WTC11 (cell line): ENCODE data around the gene AGPAT3. TPM values are rescaled to one million over a fixed set of nuclear protein-coding genes. Genes with fewer than 3 reads are reported as not detected.

Source experiments
- ATAC-seq: fragments of 200-7000 bp; cut with Tn5 transposase; 2 replicates; pipeline ENCODE4 v1.10.0; 2021; ENCODE audit warnings: mild to moderate bottlenecking, moderate library complexity
- CTCF ChIA-PET: fragments of 300-600 bp; sonication (Branson Sonifier 250); formaldehyde crosslinking; loops from one replicate; lab custom pipeline; 2021; ENCODE audit warnings: antibody characterized with exemption; lab: Charles Lee
- POLR2A ChIA-PET: fragments of 350-600 bp; sonication (Branson Sonifier 250); formaldehyde crosslinking; loops from one replicate; lab custom pipeline; 2021; ENCODE audit warnings: antibody characterized with exemption; lab: Charles Lee
- DNase-seq: peaks from one replicate; pipeline ENCODE4 v3.0.0; 2021; ENCODE audit warnings: low spot score
- H3K27ac Mint-ChIP-seq: 2 replicates; pipeline ENCODE4 v1.8.0; 2021; ENCODE audit warnings: mixed read lengths
- H3K27me3 Mint-ChIP-seq: 2 replicates; pipeline ENCODE4 v1.8.0; 2021; ENCODE audit warnings: low read depth, mild to moderate bottlenecking, moderate library complexity, mixed read lengths
- H3K36me3 Mint-ChIP-seq: 2 replicates; pipeline ENCODE4 v1.8.0; 2021; ENCODE audit warnings: mixed read lengths
- H3K4me1 Mint-ChIP-seq: 2 replicates; pipeline ENCODE4 v1.8.0; 2022; ENCODE audit warnings: mixed read lengths
- H3K4me3 Mint-ChIP-seq: 2 replicates; pipeline ENCODE4 v1.8.0; 2021; ENCODE audit warnings: mild to moderate bottlenecking, moderate library complexity, mixed read lengths
- H3K9me3 Mint-ChIP-seq: 2 replicates; pipeline ENCODE4 v1.8.0; 2021; ENCODE audit warnings: mixed read lengths
- CREB1 ChIP-seq: sonication (generic); formaldehyde crosslinking; IDR thresholded peaks from 2 replicates; pipeline ENCODE4 v1.8.0; 2023; ENCODE audit warnings: mild to moderate bottlenecking, missing genetic modification reagents
- CTCF ChIP-seq: fragments of 200-600 bp; IDR thresholded peaks from 2 replicates; pipeline ENCODE4 v1.8.0; 2022; ENCODE audit warnings: antibody characterized with exemption
- ERG ChIP-seq: fragments of 250-450 bp; sonication (Bioruptor Pico); IDR thresholded peaks from 2 replicates; pipeline ENCODE4 v1.8.0; 2021; ENCODE audit warnings: mild to moderate bottlenecking
- ETV6 ChIP-seq: sonication (generic); formaldehyde crosslinking; IDR thresholded peaks from 2 replicates; pipeline ENCODE4 v1.8.1; 2022; ENCODE audit warnings: mild to moderate bottlenecking, missing genetic modification reagents
- GABPB1 ChIP-seq: sonication (generic); formaldehyde crosslinking; IDR thresholded peaks from 2 replicates; pipeline ENCODE4 v1.8.1; 2023; ENCODE audit warnings: mild to moderate bottlenecking, missing genetic modification reagents
- IRF1 ChIP-seq: sonication (generic); formaldehyde crosslinking; IDR thresholded peaks from 2 replicates; pipeline ENCODE4 v1.8.0; 2023; ENCODE audit warnings: missing genetic modification reagents
- IRF2 ChIP-seq: sonication (generic); formaldehyde crosslinking; IDR thresholded peaks from 2 replicates; pipeline ENCODE4 v1.8.0; 2022; ENCODE audit warnings: low read depth, missing genetic modification reagents, borderline replicate concordance
- NFATC4 ChIP-seq: fragments of 250-450 bp; sonication (Bioruptor Pico); IDR thresholded peaks from 2 replicates; pipeline ENCODE4 v1.9.0; 2021; ENCODE audit warnings: mild to moderate bottlenecking
- NFYB ChIP-seq: sonication (generic); formaldehyde crosslinking; conservative IDR thresholded peaks from 2 replicates; pipeline ENCODE4 v1.8.0; 2022; ENCODE audit warnings: low read depth, missing genetic modification reagents
- NR2C2 ChIP-seq: sonication (generic); formaldehyde crosslinking; IDR thresholded peaks from 2 replicates; pipeline ENCODE4 v1.8.0; 2022; ENCODE audit warnings: mild to moderate bottlenecking, missing genetic modification reagents
- PRRX2 ChIP-seq: fragments of 250-450 bp; sonication (Bioruptor Pico); IDR thresholded peaks from 2 replicates; pipeline ENCODE4 v1.8.0; 2021; ENCODE audit warnings: mild to moderate bottlenecking
- RELA ChIP-seq: sonication (generic); formaldehyde crosslinking; IDR thresholded peaks from 2 replicates; pipeline ENCODE4 v1.8.1; 2022; ENCODE audit warnings: missing genetic modification reagents, mild to moderate bottlenecking, borderline replicate concordance
- SP1 ChIP-seq: sonication (generic); formaldehyde crosslinking; conservative IDR thresholded peaks from 2 replicates; pipeline ENCODE4 v1.8.1; 2022; ENCODE audit warnings: missing genetic modification reagents
- TCF7 ChIP-seq: sonication (generic); formaldehyde crosslinking; IDR thresholded peaks from 2 replicates; pipeline ENCODE4 v1.8.0; 2022; ENCODE audit warnings: mild to moderate bottlenecking, low read depth, missing genetic modification reagents, moderate library complexity
- TEAD1 ChIP-seq: sonication (generic); formaldehyde crosslinking; IDR thresholded peaks from 2 replicates; pipeline ENCODE4 v1.8.0; 2022; ENCODE audit warnings: mild to moderate bottlenecking, missing genetic modification reagents
- TP53 ChIP-seq: sonication (generic); formaldehyde crosslinking; IDR thresholded peaks from 2 replicates; pipeline ENCODE4 v1.8.1; 2023; ENCODE audit warnings: mild to moderate bottlenecking, missing genetic modification reagents
- ZNF219 ChIP-seq: sonication (generic); formaldehyde crosslinking; IDR thresholded peaks from 2 replicates; pipeline ENCODE4 v1.8.0; 2023; ENCODE audit warnings: missing genetic modification reagents, mild to moderate bottlenecking, borderline replicate concordance
- ZNF281 ChIP-seq: sonication (generic); formaldehyde crosslinking; IDR thresholded peaks from 2 replicates; pipeline ENCODE4 v1.8.0; 2023; ENCODE audit warnings: mild to moderate bottlenecking, missing genetic modification reagents
- ZNF317 ChIP-seq: sonication (generic); formaldehyde crosslinking; IDR thresholded peaks from 2 replicates; pipeline ENCODE4 v1.8.1; 2023; ENCODE audit warnings: low read depth, mild to moderate bottlenecking, moderate library complexity, missing genetic modification reagents, borderline replicate concordance
- ZNF671 ChIP-seq: fragments of 250-450 bp; sonication (Bioruptor Pico); IDR thresholded peaks from 2 replicates; pipeline ENCODE4 v1.8.0; 2021; ENCODE audit warnings: mild to moderate bottlenecking
- total RNA-seq: library from RNA; stranded (reverse); gene quantifications from 3 replicates; pipeline ENCODE4 v1.2.3, GENCODE V29; 2021
- TF ChIP-seq, protein P1 (sequence below): sonication (generic); formaldehyde crosslinking; IDR thresholded peaks from 2 replicates; pipeline ENCODE4 v1.8.0; 2022; ENCODE audit warnings: missing genetic modification reagents
- TF ChIP-seq, protein P2 (sequence below): sonication (generic); formaldehyde crosslinking; IDR thresholded peaks from 2 replicates; pipeline ENCODE4 v1.8.1; 2022; ENCODE audit warnings: missing genetic modification reagents, borderline replicate concordance

The AGPAT3 gene
- total RNA-seq, 1 experiment from 2014 or later = 5.6 TPM

GRCh38 chr21:43927591-43928221, 62.7 kb downstream of the AGPAT3 start:
- ChIA-PET CTCF (interaction anchor here (0.5 to 2.0 kb wide), 4 partner anchors 11 to 107 kb away, joined by 3 to 10 read pairs (median 5); no protein-coding TSS in a partner anchor), POLR2A (no interaction called here)
- Mint-ChIP-seq H3K27me3 (no peaks in the 10 kb centered on the region), H3K27ac (no peak overlapping the region), H3K4me3 (no peak overlapping the region), H3K9me3 (no peaks in the 10 kb centered on the region), H3K4me1 (peaks cover 7% of the 10 kb centered on the region; the same call in 1 of the 2 replicates), H3K36me3 (no peaks in the 10 kb centered on the region)
- TF ChIP-seq IRF2 (CRISPR knock-in tag) (no peak), TCF7 (CRISPR knock-in tag) (no peak), GABPB1 (CRISPR knock-in tag) (no peak)
- TF ChIP-seq, protein P1, sequence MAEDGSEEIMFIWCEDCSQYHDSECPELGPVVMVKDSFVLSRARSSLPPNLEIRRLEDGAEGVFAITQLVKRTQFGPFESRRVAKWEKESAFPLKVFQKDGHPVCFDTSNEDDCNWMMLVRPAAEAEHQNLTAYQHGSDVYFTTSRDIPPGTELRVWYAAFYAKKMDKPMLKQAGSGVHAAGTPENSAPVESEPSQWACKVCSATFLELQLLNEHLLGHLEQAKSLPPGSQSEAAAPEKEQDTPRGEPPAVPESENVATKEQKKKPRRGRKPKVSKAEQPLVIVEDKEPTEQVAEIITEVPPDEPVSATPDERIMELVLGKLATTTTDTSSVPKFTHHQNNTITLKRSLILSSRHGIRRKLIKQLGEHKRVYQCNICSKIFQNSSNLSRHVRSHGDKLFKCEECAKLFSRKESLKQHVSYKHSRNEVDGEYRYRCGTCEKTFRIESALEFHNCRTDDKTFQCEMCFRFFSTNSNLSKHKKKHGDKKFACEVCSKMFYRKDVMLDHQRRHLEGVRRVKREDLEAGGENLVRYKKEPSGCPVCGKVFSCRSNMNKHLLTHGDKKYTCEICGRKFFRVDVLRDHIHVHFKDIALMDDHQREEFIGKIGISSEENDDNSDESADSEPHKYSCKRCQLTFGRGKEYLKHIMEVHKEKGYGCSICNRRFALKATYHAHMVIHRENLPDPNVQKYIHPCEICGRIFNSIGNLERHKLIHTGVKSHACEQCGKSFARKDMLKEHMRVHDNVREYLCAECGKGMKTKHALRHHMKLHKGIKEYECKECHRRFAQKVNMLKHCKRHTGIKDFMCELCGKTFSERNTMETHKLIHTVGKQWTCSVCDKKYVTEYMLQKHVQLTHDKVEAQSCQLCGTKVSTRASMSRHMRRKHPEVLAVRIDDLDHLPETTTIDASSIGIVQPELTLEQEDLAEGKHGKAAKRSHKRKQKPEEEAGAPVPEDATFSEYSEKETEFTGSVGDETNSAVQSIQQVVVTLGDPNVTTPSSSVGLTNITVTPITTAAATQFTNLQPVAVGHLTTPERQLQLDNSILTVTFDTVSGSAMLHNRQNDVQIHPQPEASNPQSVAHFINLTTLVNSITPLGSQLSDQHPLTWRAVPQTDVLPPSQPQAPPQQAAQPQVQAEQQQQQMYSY (CRISPR knock-in tag) = no peak
- ATAC-seq = no peak
- no peak for DNase-seq

DNA sequence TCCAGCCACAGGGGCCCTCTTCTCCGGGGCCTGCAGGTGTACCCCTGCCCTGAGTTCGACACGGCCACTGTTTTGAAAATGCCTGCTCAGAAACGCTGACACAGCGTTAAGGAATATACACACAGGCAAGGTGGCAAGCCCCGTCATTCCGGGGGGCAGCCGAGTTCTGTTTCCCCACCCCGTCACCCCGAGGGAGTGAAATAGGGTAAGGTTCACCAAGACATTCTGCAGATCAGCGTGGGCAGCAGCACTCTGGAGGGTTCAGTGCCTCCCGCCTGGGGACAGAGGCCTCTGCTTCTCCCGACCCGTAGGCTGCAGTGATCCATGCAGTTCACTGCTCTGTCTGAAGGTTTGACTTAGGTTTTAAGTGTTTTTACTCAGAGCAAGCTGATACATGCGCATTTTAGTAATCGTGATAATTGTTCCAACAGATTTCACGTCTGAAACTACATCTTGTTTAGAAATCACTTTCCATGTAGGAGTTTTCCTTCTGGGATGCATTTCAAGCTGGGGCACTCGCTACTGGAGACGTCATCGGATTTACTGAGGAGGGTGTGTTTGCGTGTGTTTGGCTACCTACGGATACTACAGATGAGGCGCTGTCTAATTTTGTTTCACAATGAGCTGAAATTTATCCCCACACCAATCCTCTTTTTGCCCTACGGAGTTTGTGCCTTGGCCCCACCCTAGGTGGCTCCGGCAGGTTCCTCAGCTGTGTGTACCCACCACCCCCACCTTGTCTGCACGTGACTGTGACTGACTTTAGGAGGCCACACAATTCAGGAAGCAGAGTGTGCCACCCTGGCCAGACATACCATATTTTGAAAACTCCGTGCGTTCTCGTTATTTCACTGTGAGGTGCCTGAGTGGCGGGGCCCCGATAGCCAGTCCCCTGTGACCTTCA, 63.5 kb downstream of the AGPAT3 start:
- H3K4me1 Mint-ChIP-seq = peaks cover 13% of the 10 kb centered on the region
- H3K9me3 Mint-ChIP-seq = no peaks in the 10 kb centered on the region
- H3K27ac Mint-ChIP-seq = peak overlapping the region; percentile 85
- H3K27me3 Mint-ChIP-seq = no peaks in the 10 kb centered on the region
- POLR2A ChIA-PET = no interaction called here
- no peak for ATAC-seq
- H3K36me3 Mint-ChIP-seq = no peaks in the 10 kb centered on the region
- no peak overlapping the region for H3K4me3 Mint-ChIP-seq
- DNase-seq = no peak
- TF ChIP-seq NR2C2 (CRISPR knock-in tag) (no peak), NFYB (no peak), ERG (CRISPR knock-in tag) (no peak), TEAD1 (CRISPR knock-in tag) (no peak), RELA (CRISPR knock-in tag) (no peak), ZNF281 (CRISPR knock-in tag) (no peak), SP1 (CRISPR knock-in tag) (no peak), TP53 (no peak), ZNF219 (CRISPR knock-in tag) (no peak), NFATC4 (CRISPR knock-in tag) (no peak), IRF1 (no peak), CTCF (no peak), ETV6 (CRISPR knock-in tag) (no peak), ZNF671 (no peak), ZNF317 (CRISPR knock-in tag) (no peak), CREB1 (CRISPR knock-in tag) (no peak), PRRX2 (CRISPR knock-in tag) (no peak)
- TF ChIP-seq, protein P2, sequence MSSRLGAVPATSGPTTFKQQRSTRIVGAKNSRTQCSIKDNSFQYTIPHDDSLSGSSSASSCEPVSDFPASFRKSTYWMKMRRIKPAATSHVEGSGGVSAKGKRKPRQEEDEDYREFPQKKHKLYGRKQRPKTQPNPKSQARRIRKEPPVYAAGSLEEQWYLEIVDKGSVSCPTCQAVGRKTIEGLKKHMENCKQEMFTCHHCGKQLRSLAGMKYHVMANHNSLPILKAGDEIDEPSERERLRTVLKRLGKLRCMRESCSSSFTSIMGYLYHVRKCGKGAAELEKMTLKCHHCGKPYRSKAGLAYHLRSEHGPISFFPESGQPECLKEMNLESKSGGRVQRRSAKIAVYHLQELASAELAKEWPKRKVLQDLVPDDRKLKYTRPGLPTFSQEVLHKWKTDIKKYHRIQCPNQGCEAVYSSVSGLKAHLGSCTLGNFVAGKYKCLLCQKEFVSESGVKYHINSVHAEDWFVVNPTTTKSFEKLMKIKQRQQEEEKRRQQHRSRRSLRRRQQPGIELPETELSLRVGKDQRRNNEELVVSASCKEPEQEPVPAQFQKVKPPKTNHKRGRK = no peak
- CTCF ChIA-PET = interaction anchor here (0.5 to 2.0 kb wide), 4 partner anchors 11 to 107 kb away, joined by 3 to 10 read pairs (median 5); no protein-coding TSS in a partner anchor
